ENCODE measurements around the gene CDH4. TPM values are rescaled to one million over a fixed set of nuclear protein-coding genes. Genes with fewer than 3 reads are reported as not detected.

CDH4 gene
- total RNA-seq, 3 donors from 2014 or later (not counting 1 experiment from before 2014, with no cell fraction given) = 0.18 TPM; not detected in 2

DNA sequence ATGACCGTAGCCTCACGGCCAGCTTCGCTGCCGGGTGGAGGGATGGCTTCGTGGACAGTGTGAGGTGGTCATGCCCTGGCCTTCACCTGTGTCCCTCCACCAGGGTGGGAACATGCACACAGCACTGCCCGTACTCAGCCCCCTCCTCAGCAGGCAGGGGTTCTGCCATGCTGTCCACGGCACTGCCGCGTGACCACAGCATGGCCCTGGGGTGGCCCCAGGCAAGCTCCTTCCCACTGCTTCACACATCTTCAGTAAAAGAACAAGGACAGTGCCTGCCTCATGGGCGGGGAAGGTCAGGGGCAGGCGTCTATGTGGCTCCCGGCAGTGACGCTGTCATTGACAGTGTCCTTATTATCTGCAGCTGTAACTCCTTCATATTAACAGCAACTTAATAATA, 607.7 kb downstream of the CDH4 start:
- H3K27me3 ChIP-seq (ENCODE audit: control insufficient read depth, insufficient read depth, low read length) = no peaks in the 10 kb centered on the region
- H3K36me3 ChIP-seq (ENCODE audit: control insufficient read depth, insufficient read depth, low read length) = no peaks in the 10 kb centered on the region
- H3K36me3 Mint-ChIP-seq = no peaks in the 10 kb centered on the region
- TF ChIP-seq, protein P1, sequence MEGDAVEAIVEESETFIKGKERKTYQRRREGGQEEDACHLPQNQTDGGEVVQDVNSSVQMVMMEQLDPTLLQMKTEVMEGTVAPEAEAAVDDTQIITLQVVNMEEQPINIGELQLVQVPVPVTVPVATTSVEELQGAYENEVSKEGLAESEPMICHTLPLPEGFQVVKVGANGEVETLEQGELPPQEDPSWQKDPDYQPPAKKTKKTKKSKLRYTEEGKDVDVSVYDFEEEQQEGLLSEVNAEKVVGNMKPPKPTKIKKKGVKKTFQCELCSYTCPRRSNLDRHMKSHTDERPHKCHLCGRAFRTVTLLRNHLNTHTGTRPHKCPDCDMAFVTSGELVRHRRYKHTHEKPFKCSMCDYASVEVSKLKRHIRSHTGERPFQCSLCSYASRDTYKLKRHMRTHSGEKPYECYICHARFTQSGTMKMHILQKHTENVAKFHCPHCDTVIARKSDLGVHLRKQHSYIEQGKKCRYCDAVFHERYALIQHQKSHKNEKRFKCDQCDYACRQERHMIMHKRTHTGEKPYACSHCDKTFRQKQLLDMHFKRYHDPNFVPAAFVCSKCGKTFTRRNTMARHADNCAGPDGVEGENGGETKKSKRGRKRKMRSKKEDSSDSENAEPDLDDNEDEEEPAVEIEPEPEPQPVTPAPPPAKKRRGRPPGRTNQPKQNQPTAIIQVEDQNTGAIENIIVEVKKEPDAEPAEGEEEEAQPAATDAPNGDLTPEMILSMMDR (IDR thresholded peaks at IDR 0.05) = no peak
- peaks cover 15% of the 10 kb centered on the region for H3K9me3 ChIP-seq (ENCODE audit: control insufficient read depth, insufficient read depth, low read length)
- H3K27ac Mint-ChIP-seq = no peak overlapping the region
- H3K4me1 Mint-ChIP-seq = peaks cover 0 to 6% of the 10 kb centered on the region in 2 donors
- no peaks in the 10 kb centered on the region for H3K4me1 ChIP-seq (ENCODE audit: control insufficient read depth, insufficient read depth, low read length)
- WGBS (ENCODE audit: insufficient coverage) = 95% methylated on average over 13 of the region's 13 CpGs
- H3K27ac ChIP-seq (ENCODE audit: low read length) = no peak overlapping the region
- ATAC-seq (no peak), DNase-seq (no peak)
- no peak overlapping the region for H3K4me3 ChIP-seq (ENCODE audit: low read length)
- H3K9me3 Mint-ChIP-seq = no peaks in the 10 kb centered on the region
- intact Hi-C loops (cut with micrococcal nuclease) = no loop called here
- H3K4me3 Mint-ChIP-seq = no peak overlapping the region
- no peaks in the 10 kb centered on the region for H3K27me3 Mint-ChIP-seq (ENCODE audit: low read depth in 2 of 2)

DNA sequence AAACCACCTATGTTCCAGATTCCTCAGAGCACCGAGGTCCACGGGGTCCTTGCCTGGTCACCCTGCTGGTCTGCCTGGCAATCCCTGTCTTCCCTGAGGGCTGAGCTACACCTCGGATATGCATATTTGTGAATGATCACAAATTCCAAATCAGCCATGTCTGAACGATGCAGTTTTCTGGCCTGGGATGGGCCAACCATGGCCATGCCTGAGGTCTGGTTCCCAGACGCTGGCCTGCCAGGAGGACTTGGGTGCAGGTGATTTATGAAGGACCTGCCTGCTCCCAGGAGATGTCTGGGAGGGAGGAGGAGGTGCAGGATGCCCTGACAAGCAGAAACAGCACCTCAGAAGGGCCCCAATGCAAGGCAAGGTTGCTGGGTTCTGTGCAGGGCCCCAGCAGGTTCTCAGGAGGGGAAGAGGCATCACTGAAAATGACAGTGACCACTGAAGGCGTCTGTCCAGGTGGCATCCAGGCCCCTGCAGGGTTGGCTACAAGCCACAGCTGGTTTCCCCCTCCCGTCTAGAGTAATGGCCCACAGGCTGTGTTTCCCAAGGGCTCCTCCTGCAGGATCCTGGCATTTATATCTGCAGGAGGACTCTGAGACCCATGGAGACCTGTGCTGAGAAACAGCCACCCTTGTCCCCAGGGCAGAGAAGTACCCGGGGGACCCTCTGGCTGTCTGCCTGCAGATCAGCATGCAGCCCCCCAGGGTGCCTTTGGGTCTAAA, 608.4 kb downstream of the CDH4 start:
- H3K9me3 ChIP-seq (ENCODE audit: control insufficient read depth, insufficient read depth, low read length) = peaks cover 16% of the 10 kb centered on the region

DNA sequence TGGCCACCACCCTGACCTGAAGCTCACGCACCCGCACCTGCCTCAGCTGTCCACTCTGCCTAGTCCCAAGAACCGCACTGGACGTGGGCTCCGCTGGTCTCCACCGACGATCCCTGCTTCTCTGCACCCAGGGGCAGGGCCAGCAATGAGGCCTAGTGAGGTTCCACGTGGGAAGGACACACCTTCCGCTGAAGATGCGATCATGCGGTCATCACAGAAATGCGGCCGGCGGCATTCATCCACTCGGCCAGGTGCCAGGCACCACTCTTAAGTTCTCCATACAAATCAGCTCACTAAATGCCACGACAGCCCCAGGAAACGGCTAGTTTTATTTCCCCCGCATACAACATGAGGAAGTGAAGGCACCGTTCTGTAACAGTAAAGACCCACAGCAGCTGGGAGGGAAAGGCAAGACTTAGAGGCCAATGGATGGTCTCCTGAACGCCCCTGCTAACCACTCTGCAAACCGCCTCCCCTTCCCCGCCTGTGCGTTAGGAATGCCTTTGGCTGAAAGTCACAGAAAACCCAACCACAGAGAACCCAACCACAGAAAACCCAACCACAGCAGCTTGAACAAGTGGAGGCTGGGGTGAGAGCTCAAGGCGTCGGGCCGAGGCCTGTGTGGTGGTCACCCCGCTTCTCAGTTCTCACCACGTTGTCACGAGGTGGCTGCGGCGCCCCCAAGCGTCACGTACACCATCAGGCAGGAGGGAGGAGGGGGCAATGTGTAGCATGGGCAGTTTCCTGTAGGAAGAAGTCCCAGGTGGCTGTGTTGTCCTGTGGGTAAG, 609.2 kb downstream of the CDH4 start:
- Mint-ChIP-seq H3K9me3 (peaks cover 7 to 8% of the 10 kb centered on the region in 2 donors), H3K4me3 (no peak overlapping the region), H3K27me3 (ENCODE audit: low read depth in 2 of 2) (no peaks in the 10 kb centered on the region), H3K4me1 (peaks cover 0 to 12% of the 10 kb centered on the region in 2 donors), H3K27ac (no peak overlapping the region), H3K36me3 (no peaks in the 10 kb centered on the region)
- no peak for DNase-seq
- 54% methylated on average over 32 of the region's 33 CpGs for WGBS (ENCODE audit: insufficient coverage)
- Histone ChIP-seq H3K27ac (ENCODE audit: low read length) (no peak overlapping the region), H3K27me3 (ENCODE audit: control insufficient read depth, insufficient read depth, low read length) (no peaks in the 10 kb centered on the region), H3K36me3 (ENCODE audit: control insufficient read depth, insufficient read depth, low read length) (no peaks in the 10 kb centered on the region), H3K4me3 (ENCODE audit: low read length) (no peak overlapping the region), H3K4me1 (ENCODE audit: control insufficient read depth, insufficient read depth, low read length) (no peaks in the 10 kb centered on the region), H3K9me3 (ENCODE audit: control insufficient read depth, insufficient read depth, low read length) (peaks cover 19% of the 10 kb centered on the region)
- ATAC-seq = peak in 1 of 3 donors; percentile 77
- TF ChIP-seq, protein P1 (IDR thresholded peaks at IDR 0.05) = no peak
- intact Hi-C loops (cut with micrococcal nuclease) = no loop called here

More for the DNA sequence above, 608.4 kb downstream of the CDH4 start:
- DNase-seq (no peak), ATAC-seq (no peak)
- Histone ChIP-seq H3K27me3 (ENCODE audit: control insufficient read depth, insufficient read depth, low read length) (no peaks in the 10 kb centered on the region), H3K4me1 (ENCODE audit: control insufficient read depth, insufficient read depth, low read length) (no peaks in the 10 kb centered on the region), H3K36me3 (ENCODE audit: control insufficient read depth, insufficient read depth, low read length) (no peaks in the 10 kb centered on the region), H3K27ac (ENCODE audit: low read length) (no peak overlapping the region), H3K4me3 (ENCODE audit: low read length) (no peak overlapping the region)
- H3K4me3 Mint-ChIP-seq = no peak overlapping the region
- 83% methylated on average over 8 of the region's 8 CpGs for WGBS (ENCODE audit: insufficient coverage)
- H3K27ac Mint-ChIP-seq = no peak overlapping the region
- H3K9me3 Mint-ChIP-seq = peaks cover 4% of the 10 kb centered on the region in 2 donors
- H3K27me3 Mint-ChIP-seq (ENCODE audit: low read depth in 2 of 2) = no peaks in the 10 kb centered on the region
- TF ChIP-seq, protein P1 (IDR thresholded peaks at IDR 0.05) = no peak
- intact Hi-C loops (cut with micrococcal nuclease) = no loop called here
- H3K36me3 Mint-ChIP-seq = no peaks in the 10 kb centered on the region
- H3K4me1 Mint-ChIP-seq = peaks cover 0 to 11% of the 10 kb centered on the region in 2 donors
